ENCODE data around the gene VASN. TPM values are rescaled to one million over a fixed set of nuclear protein-coding genes. Genes with fewer than 3 reads are reported as not detected.

Gene VASN
- total RNA-seq, 2 experiments from 2014 or later: not detected

DNA sequence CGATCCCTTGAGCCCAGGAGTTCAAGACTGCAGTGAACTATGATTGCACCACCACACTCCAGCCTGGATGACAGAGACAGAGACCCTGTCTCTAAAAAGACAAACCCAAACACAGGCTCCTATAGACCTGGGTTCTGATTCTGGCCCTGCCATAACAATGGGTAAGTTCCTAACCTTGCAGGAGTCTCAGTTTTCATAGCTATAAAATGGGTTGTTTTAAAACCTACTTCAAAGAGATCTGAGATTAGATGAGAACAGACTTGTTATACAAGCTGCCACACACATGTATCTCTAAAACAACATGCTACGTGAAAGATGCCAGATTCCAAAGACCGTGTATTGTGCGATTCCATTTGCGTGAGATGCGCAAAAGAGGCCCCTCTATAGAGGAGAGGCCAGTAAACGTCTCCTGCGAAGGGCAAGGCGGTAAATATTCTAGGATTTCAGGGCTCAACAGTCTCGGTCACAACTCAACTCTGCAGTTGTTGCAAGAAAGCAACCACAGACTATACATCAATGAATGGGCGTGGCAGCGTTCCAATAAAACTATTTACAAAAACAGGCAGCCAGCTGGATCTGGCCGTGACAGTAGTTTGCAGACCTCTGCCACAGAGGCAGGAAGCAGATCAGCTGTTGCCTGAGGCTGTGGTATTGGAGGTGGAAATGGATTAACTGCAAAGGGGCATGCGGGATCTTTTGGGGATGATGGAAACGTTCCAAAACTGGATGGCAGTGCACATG is 38.9 kb downstream of the VASN start:
- Histone ChIP-seq H3K9me3 (ENCODE audit: low read length) (no peaks in the 10 kb centered on the region), H3K4me2 (ENCODE audit: low read length) (no peak overlapping the region), H3K9me2 (ENCODE audit: insufficient read depth, low read length) (no peaks in the 10 kb centered on the region), H3K36me3 (ENCODE audit: insufficient read depth, low read length) (peaks cover 59% of the 10 kb centered on the region), H3K79me2 (ENCODE audit: insufficient read depth, low read depth, low read length) (peaks cover 19% of the 10 kb centered on the region), H3K4me1 (ENCODE audit: insufficient read depth, low read length, poor library complexity, severe bottlenecking) (peaks cover 21% of the 10 kb centered on the region), H2AFZ (ENCODE audit: low read length) (no peak overlapping the region), H3K4me3 (ENCODE audit: low read depth, low read length, poor library complexity, severe bottlenecking) (no peak overlapping the region), H4K20me1 (ENCODE audit: insufficient read depth, low read length) (peaks cover 7% of the 10 kb centered on the region), H3K27ac (ENCODE audit: low read depth, low read length, poor library complexity, severe bottlenecking) (no peak overlapping the region)
- intact Hi-C loops (cut with micrococcal nuclease; ENCODE audit: unreplicated experiment): loop anchor here (10.0 kb wide), 1 partner anchor 204 kb away; the partner anchor contains the start of gene UBALD1
- no peak for DNase-seq (ENCODE audit: low spot score)
- TF ChIP-seq, protein P1, sequence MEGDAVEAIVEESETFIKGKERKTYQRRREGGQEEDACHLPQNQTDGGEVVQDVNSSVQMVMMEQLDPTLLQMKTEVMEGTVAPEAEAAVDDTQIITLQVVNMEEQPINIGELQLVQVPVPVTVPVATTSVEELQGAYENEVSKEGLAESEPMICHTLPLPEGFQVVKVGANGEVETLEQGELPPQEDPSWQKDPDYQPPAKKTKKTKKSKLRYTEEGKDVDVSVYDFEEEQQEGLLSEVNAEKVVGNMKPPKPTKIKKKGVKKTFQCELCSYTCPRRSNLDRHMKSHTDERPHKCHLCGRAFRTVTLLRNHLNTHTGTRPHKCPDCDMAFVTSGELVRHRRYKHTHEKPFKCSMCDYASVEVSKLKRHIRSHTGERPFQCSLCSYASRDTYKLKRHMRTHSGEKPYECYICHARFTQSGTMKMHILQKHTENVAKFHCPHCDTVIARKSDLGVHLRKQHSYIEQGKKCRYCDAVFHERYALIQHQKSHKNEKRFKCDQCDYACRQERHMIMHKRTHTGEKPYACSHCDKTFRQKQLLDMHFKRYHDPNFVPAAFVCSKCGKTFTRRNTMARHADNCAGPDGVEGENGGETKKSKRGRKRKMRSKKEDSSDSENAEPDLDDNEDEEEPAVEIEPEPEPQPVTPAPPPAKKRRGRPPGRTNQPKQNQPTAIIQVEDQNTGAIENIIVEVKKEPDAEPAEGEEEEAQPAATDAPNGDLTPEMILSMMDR (conservative IDR thresholded peaks at IDR 0.05; ENCODE audit: low read length): no peak
- ChIA-PET POLR2A (no interaction called here), CTCF (ENCODE audit: unreplicated experiment) (no interaction called here)
- BruUV-seq (replicated peaks): TSS peak; percentile 31

DNA sequence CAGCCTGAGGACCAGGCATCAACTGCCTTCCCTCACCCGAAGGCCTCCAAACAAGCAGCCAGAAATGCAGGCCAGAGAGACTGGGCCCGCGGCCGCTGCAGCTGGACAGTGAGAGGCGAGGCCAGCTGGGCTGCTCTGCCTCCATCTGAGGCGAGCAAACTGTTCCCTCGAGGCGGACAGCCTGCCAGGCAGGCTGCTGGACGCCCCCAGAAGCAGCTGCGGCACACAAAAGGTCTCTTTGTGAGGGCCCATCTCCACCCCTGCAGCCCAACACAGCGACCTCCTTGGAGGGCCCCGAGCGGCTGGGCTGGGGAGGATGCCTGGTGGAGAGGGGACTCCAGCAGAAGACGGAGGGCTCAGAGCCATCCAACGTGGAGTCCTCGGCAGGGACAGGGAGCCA is 40.0 kb downstream of the VASN start:
- H2AFZ ChIP-seq (ENCODE audit: low read length): no peak overlapping the region
- no peaks in the 10 kb centered on the region for H3K9me2 ChIP-seq (ENCODE audit: insufficient read depth, low read length)
- ChIA-PET CTCF (ENCODE audit: unreplicated experiment) (no interaction called here), POLR2A (no interaction called here)
- H3K79me2 ChIP-seq (ENCODE audit: insufficient read depth, low read depth, low read length): peaks cover 24% of the 10 kb centered on the region
- intact Hi-C loops (cut with micrococcal nuclease; ENCODE audit: unreplicated experiment): loop anchor here (10.0 kb wide), 1 partner anchor 203 kb away; the partner anchor contains the start of gene UBALD1
- no peaks in the 10 kb centered on the region for H3K9me3 ChIP-seq (ENCODE audit: low read length)
- H3K4me1 ChIP-seq (ENCODE audit: insufficient read depth, low read length, poor library complexity, severe bottlenecking): peaks cover 21% of the 10 kb centered on the region
- DNase-seq (ENCODE audit: low spot score): no peak
- TF ChIP-seq EZH2phosphoT487 (IDR thresholded peaks at IDR 0.05; ENCODE audit: borderline replicate concordance, low read depth, low read length): no peak
- TF ChIP-seq, protein P1 (conservative IDR thresholded peaks at IDR 0.05; ENCODE audit: low read length): no peak
- no peak overlapping the region for H3K27ac ChIP-seq (ENCODE audit: low read depth, low read length, poor library complexity, severe bottlenecking)
- no peak overlapping the region for H3K4me3 ChIP-seq (ENCODE audit: low read depth, low read length, poor library complexity, severe bottlenecking)
- peaks cover 51% of the 10 kb centered on the region for H3K36me3 ChIP-seq (ENCODE audit: insufficient read depth, low read length)
- H3K4me2 ChIP-seq (ENCODE audit: low read length): no peak overlapping the region
- peaks cover 8% of the 10 kb centered on the region for H4K20me1 ChIP-seq (ENCODE audit: insufficient read depth, low read length)
- no TSS peak for BruUV-seq (replicated peaks)

DNA sequence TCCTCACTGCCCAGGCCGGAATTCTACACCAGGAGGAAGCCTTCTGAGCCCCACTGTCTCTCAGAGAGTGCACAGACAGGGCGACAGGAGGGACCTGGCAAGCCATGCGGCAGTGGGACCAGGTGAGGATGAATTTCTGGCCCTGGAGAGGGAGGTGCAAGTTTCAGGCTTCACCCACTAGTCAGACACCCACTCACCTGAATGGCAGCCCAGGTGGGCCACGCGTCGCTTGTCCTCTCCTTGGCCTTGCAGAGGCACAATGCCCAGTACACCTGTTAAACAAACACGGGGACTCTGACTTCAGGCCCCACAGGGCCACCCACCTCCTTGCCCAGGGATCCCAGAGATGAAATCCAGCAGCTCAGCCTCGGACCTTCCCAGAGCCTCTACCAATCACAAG is 40.5 kb downstream of the VASN start:
- Histone ChIP-seq H3K9me2 (ENCODE audit: insufficient read depth, low read length) (no peaks in the 10 kb centered on the region), H3K4me1 (ENCODE audit: insufficient read depth, low read length, poor library complexity, severe bottlenecking) (peaks cover 26% of the 10 kb centered on the region), H4K20me1 (ENCODE audit: insufficient read depth, low read length) (peaks cover 8% of the 10 kb centered on the region), H3K9me3 (ENCODE audit: low read length) (no peaks in the 10 kb centered on the region), H3K4me3 (ENCODE audit: low read depth, low read length, poor library complexity, severe bottlenecking) (no peak overlapping the region), H3K4me2 (ENCODE audit: low read length) (no peak overlapping the region), H2AFZ (ENCODE audit: low read length) (no peak overlapping the region), H3K79me2 (ENCODE audit: insufficient read depth, low read depth, low read length) (peaks cover 24% of the 10 kb centered on the region), H3K36me3 (ENCODE audit: insufficient read depth, low read length) (peaks cover 48% of the 10 kb centered on the region), H3K27ac (ENCODE audit: low read depth, low read length, poor library complexity, severe bottlenecking) (no peak overlapping the region)
- no peak for DNase-seq (ENCODE audit: low spot score)
- BruUV-seq (replicated peaks): no TSS peak
- CTCF ChIA-PET (ENCODE audit: unreplicated experiment): no interaction called here
- intact Hi-C loops (cut with micrococcal nuclease; ENCODE audit: unreplicated experiment): loop anchor here (10.0 kb wide), 1 partner anchor 203 kb away; the partner anchor contains the start of gene UBALD1
- no peak for TF ChIP-seq EZH2phosphoT487 (IDR thresholded peaks at IDR 0.05; ENCODE audit: borderline replicate concordance, low read depth, low read length)
- POLR2A ChIA-PET: no interaction called here
